ENCODE data around the gene EPG5.

- TF ChIP-seq CTCF (IDR thresholded peaks at IDR 0.05 in 4 of 5, conservative IDR thresholded peaks at IDR 0.05 in 1 of 5) (no peak), POLR2A (IDR thresholded peaks at IDR 0.05) (no peak)
Observed at GRCh38 chr18:45923138-45923537, 44.0 kb downstream of the EPG5 start.
